HEK293T (cell line): Measurements from ENCODE around the gene ROR1.

Experiments
- CTCF ChIA-PET: fragments of 350-600 bp; formaldehyde crosslinking; extraction: SDS; loops from one replicate; lab custom pipeline; 2021; ENCODE audit warnings: antibody characterized with exemption, inconsistent platforms; lab: Yijun Ruan, JAX
- POLR2A ChIA-PET: fragments of 350-600 bp; formaldehyde crosslinking; extraction: SDS; loops from one replicate; lab custom pipeline; 2020; ENCODE audit warnings: antibody characterized with exemption, inconsistent platforms; lab: Yijun Ruan, JAX
- DNase-seq: peaks from one replicate; pipeline ENCODE4 v3.0.0; 2012; ENCODE audit warnings: mixed read lengths; ENCODE audit errors: extremely low spot score
- ARNT ChIP-seq: fragments of 450-650 bp; IDR thresholded peaks from 2 replicates; pipeline ENCODE4 v1.6.1; 2017; ENCODE audit warnings: mild to moderate bottlenecking
- BHLHE40 ChIP-seq: fragments of 450-650 bp; IDR thresholded peaks from 2 replicates; pipeline ENCODE4 v1.6.1; 2016; ENCODE audit warnings: mild to moderate bottlenecking, moderate library complexity, borderline replicate concordance
- CTBP1 ChIP-seq: fragments of 450-650 bp; IDR thresholded peaks from 2 replicates; pipeline ENCODE4 v1.6.1; 2016; ENCODE audit warnings: borderline replicate concordance
- ELF4 ChIP-seq: fragments of 450-650 bp; IDR thresholded peaks from 2 replicates; pipeline ENCODE4 v1.6.1; 2017; ENCODE audit warnings: antibody characterized with exemption
- FOXA1 ChIP-seq: fragments of 450-650 bp; IDR thresholded peaks from 2 replicates; pipeline ENCODE4 v1.6.1; 2016; ENCODE audit warnings: mild to moderate bottlenecking
- FOXK2 ChIP-seq: fragments of 450-650 bp; IDR thresholded peaks from 2 replicates; pipeline ENCODE4 v1.6.1; 2016; ENCODE audit warnings: mild to moderate bottlenecking
- FOXM1 ChIP-seq: fragments of 450-650 bp; IDR thresholded peaks from 2 replicates; pipeline ENCODE4 v1.6.1; 2017; ENCODE audit warnings: mild to moderate bottlenecking, borderline replicate concordance
- HDGF ChIP-seq: fragments of 450-650 bp; IDR thresholded peaks from 2 replicates; pipeline ENCODE4 v1.6.1; 2017; ENCODE audit warnings: antibody characterized with exemption, borderline replicate concordance
- L3MBTL2 ChIP-seq: fragments of 450-650 bp; conservative IDR thresholded peaks from 2 replicates; pipeline ENCODE4 v1.6.1; 2016; ENCODE audit warnings: mild to moderate bottlenecking
- LEF1 ChIP-seq: fragments of 450-650 bp; IDR thresholded peaks from 2 replicates; pipeline ENCODE4 v1.6.1; 2017; ENCODE audit warnings: mild to moderate bottlenecking, borderline replicate concordance
- NFRKB ChIP-seq: fragments of 450-650 bp; IDR thresholded peaks from 2 replicates; pipeline ENCODE4 v1.6.1; 2016; ENCODE audit warnings: mild to moderate bottlenecking, moderate library complexity
- SP1 ChIP-seq: fragments of 450-650 bp; IDR thresholded peaks from 2 replicates; pipeline ENCODE4 v1.6.1; 2017
- SUZ12 ChIP-seq: fragments of 450-650 bp; IDR thresholded peaks from 2 replicates; pipeline ENCODE4 v1.6.1; 2016; ENCODE audit warnings: mild to moderate bottlenecking
- TARDBP ChIP-seq: fragments of 450-650 bp; IDR thresholded peaks from 2 replicates; pipeline ENCODE4 v1.6.1; 2016
- ZNF384 ChIP-seq: fragments of 450-650 bp; IDR thresholded peaks from 2 replicates; pipeline ENCODE4 v1.6.1; 2016
- TF ChIP-seq, protein P1 (sequence below): fragments of 450-650 bp; IDR thresholded peaks from 2 replicates; pipeline ENCODE4 v1.6.1; 2016

Gene ROR1

DNA sequence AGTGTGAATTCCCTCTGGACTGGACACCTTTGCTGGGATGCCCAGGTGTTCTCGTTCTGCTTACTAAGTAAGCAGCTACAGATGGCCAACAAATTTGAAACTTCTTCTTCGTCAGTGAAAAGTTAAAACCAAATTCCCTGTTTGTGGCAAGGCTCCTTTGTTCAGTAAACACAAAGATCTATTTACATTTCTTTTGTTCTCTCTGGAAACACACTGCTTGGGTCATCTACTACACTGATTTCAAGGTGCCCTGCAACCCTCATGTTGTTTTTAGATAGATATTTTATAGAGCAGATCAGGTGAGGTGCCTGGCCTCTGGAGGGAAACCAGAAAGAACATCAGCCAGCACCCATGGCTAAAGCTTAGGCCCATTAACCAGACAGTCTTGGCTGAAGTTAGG lies 272.4 kb downstream of the ROR1 start:
- DNase-seq, result no peak
- POLR2A ChIA-PET, result no interaction called here
- CTCF ChIA-PET, result interaction anchor here (0.6 kb wide), 1 partner anchor 102 kb away, joined by 3 read pairs; no protein-coding TSS in a partner anchor
- TF ChIP-seq, protein P1, sequence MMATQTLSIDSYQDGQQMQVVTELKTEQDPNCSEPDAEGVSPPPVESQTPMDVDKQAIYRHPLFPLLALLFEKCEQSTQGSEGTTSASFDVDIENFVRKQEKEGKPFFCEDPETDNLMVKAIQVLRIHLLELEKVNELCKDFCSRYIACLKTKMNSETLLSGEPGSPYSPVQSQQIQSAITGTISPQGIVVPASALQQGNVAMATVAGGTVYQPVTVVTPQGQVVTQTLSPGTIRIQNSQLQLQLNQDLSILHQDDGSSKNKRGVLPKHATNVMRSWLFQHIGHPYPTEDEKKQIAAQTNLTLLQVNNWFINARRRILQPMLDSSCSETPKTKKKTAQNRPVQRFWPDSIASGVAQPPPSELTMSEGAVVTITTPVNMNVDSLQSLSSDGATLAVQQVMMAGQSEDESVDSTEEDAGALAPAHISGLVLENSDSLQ, result no peak
- no peak for TF ChIP-seq SUZ12
- no peak for TF ChIP-seq SP1
- no peak for TF ChIP-seq CTBP1
- no peak for TF ChIP-seq ELF4
- TF ChIP-seq FOXA1, result no peak
- no peak for TF ChIP-seq ARNT
- TF ChIP-seq BHLHE40, result no peak
- TF ChIP-seq HDGF, result no peak
- no peak for TF ChIP-seq FOXK2
- TF ChIP-seq L3MBTL2, result no peak
- TF ChIP-seq FOXM1, result no peak
- no peak for TF ChIP-seq LEF1
- TF ChIP-seq TARDBP, result no peak
- TF ChIP-seq ZNF384, result no peak

DNA sequence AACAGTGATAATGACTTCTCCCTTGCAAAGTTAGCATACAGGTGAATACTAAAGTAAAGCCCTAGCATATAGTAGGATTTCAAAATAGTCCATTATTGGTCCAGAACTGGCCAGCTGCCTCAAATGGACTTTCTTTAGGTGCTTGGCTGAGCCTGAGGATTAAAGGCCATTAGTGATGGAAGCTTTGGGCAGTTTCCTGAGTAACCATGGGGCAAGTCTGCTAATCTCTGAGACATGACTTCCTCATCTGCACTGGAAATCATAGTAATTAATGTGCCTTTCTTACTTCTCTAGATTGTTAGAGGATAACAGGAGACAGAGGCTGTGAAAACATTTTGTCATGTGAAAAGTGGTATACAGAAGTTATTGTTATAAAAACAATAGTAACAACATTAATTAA lies 273.1 kb downstream of the ROR1 start:
- CTCF ChIA-PET, result no interaction called here
- no peak for DNase-seq
- POLR2A ChIA-PET, result no interaction called here
- TF ChIP-seq FOXA1, result no peak
- no peak for TF ChIP-seq ZNF384
- no peak for TF ChIP-seq BHLHE40
- TF ChIP-seq HDGF, result no peak
- TF ChIP-seq SP1, result no peak
- no peak for TF ChIP-seq FOXM1
- TF ChIP-seq L3MBTL2, result no peak

GRCh38 chr1:64047549-64047996 lies 273.8 kb downstream of the ROR1 start:
- TF ChIP-seq FOXK2 (no peak), SUZ12 (no peak), SP1 (no peak), FOXM1 (no peak), FOXA1 (no peak), CTBP1 (no peak), ZNF384 (no peak), HDGF (no peak), BHLHE40 (no peak), LEF1 (no peak), ARNT (no peak), ELF4 (no peak), L3MBTL2 (no peak)
- TF ChIP-seq, protein P1, result no peak
- ChIA-PET CTCF (no interaction called here), POLR2A (no interaction called here)
- DNase-seq, result no peak

DNA sequence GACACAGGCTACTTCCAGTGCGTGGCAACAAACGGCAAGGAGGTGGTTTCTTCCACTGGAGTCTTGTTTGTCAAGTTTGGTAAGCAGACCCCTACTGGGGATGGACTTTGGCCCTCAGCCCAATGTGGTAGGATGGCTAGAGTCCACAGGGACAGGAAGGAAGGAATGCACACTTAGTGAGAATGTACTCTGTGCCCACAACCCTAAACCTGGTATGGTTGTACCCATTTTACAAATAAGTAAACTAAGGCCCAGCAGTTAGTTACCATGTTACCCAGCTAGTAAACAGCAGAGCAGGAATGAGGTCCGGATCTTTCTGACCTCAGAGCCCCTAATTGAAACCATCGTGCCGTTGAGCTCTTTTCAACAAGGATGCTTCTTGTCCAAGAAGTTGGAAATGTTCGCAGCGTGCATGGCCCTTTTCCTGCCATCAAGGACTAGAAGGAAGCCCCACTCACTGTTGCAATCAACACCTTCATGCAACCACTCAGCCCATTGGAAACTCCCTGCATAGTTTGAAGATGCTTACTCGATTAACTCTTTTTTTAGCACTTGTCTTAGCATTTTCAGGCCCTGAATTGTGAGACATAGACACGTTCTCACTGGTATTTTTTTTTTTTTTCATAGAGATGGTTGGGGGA lies 276.2 kb downstream of the ROR1 start:
- no peak for DNase-seq
- CTCF ChIA-PET, result no interaction called here
- TF ChIP-seq SP1 (no peak), NFRKB (no peak), ELF4 (no peak), TARDBP (no peak), ARNT (no peak), L3MBTL2 (no peak), FOXA1 (no peak), FOXM1 (no peak), HDGF (no peak), LEF1 (no peak), BHLHE40 (no peak), SUZ12 (no peak), FOXK2 (no peak), ZNF384 (no peak), CTBP1 (no peak)
- POLR2A ChIA-PET, result no interaction called here

DNA sequence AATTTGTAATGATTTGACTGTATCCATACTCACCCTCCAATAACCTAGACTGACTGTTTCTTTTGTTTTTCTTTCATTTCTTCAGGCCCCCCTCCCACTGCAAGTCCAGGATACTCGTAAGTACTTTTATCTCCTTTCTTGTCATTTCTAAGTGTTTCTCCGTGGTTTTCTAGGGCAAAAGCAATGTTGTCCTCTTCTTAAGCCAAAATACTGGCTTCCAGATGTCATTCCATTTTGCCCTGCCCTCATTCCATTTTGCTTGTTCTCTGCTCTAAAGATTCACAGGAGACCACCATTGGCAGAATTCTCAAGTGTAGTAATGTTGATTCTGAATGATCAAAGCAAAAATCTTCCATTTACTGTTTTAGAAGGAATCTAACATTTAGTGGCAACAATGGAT lies 276.8 kb downstream of the ROR1 start:
- TF ChIP-seq BHLHE40 (no peak), TARDBP (no peak), SUZ12 (no peak), LEF1 (no peak), NFRKB (no peak), ARNT (no peak), CTBP1 (no peak), HDGF (no peak), SP1 (no peak), FOXA1 (no peak), FOXK2 (no peak), L3MBTL2 (no peak), ELF4 (no peak), FOXM1 (no peak), ZNF384 (no peak)
- TF ChIP-seq, protein P1, result no peak
- CTCF ChIA-PET, result no interaction called here
- POLR2A ChIA-PET, result no interaction called here
- no peak for DNase-seq

GRCh38 chr1:64051796-64052195 lies 278.0 kb downstream of the ROR1 start:
- ChIA-PET CTCF (no interaction called here), POLR2A (no interaction called here)
- no peak for DNase-seq
- TF ChIP-seq ELF4, result no peak
- TF ChIP-seq, protein P1, result no peak
- TF ChIP-seq NFRKB, result no peak
- no peak for TF ChIP-seq TARDBP
- TF ChIP-seq FOXK2, result no peak
- no peak for TF ChIP-seq CTBP1
- TF ChIP-seq SP1, result no peak
- TF ChIP-seq ARNT, result no peak
- TF ChIP-seq LEF1, result no peak
- no peak for TF ChIP-seq SUZ12
